HFF-Myc (cell line): ENCODE data around the gene DIP2C.

Experiments used
- DNase-seq: peaks from one replicate; pipeline ENCODE4 v3.0.0-alpha.2; 2011; ENCODE audit warnings: low read depth; ENCODE audit errors: extremely low read depth
- H3K4me3 ChIP-seq: replicated peaks from 2 replicates; pipeline ENCODE4 v1.5.1; 2011; ENCODE audit warnings: low read depth, mild to moderate bottlenecking, control low read depth, low read length
- TF ChIP-seq, protein P1 (sequence below): IDR thresholded peaks from 2 replicates; pipeline ENCODE4 v1.5.1; 2012; ENCODE audit warnings: mild to moderate bottlenecking, low read depth, low read length, control low read depth; ENCODE audit errors: missing control alignments

Gene DIP2C, protein sequence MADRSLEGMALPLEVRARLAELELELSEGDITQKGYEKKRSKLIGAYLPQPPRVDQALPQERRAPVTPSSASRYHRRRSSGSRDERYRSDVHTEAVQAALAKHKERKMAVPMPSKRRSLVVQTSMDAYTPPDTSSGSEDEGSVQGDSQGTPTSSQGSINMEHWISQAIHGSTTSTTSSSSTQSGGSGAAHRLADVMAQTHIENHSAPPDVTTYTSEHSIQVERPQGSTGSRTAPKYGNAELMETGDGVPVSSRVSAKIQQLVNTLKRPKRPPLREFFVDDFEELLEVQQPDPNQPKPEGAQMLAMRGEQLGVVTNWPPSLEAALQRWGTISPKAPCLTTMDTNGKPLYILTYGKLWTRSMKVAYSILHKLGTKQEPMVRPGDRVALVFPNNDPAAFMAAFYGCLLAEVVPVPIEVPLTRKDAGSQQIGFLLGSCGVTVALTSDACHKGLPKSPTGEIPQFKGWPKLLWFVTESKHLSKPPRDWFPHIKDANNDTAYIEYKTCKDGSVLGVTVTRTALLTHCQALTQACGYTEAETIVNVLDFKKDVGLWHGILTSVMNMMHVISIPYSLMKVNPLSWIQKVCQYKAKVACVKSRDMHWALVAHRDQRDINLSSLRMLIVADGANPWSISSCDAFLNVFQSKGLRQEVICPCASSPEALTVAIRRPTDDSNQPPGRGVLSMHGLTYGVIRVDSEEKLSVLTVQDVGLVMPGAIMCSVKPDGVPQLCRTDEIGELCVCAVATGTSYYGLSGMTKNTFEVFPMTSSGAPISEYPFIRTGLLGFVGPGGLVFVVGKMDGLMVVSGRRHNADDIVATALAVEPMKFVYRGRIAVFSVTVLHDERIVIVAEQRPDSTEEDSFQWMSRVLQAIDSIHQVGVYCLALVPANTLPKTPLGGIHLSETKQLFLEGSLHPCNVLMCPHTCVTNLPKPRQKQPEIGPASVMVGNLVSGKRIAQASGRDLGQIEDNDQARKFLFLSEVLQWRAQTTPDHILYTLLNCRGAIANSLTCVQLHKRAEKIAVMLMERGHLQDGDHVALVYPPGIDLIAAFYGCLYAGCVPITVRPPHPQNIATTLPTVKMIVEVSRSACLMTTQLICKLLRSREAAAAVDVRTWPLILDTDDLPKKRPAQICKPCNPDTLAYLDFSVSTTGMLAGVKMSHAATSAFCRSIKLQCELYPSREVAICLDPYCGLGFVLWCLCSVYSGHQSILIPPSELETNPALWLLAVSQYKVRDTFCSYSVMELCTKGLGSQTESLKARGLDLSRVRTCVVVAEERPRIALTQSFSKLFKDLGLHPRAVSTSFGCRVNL (N-terminal part only)

DNA sequence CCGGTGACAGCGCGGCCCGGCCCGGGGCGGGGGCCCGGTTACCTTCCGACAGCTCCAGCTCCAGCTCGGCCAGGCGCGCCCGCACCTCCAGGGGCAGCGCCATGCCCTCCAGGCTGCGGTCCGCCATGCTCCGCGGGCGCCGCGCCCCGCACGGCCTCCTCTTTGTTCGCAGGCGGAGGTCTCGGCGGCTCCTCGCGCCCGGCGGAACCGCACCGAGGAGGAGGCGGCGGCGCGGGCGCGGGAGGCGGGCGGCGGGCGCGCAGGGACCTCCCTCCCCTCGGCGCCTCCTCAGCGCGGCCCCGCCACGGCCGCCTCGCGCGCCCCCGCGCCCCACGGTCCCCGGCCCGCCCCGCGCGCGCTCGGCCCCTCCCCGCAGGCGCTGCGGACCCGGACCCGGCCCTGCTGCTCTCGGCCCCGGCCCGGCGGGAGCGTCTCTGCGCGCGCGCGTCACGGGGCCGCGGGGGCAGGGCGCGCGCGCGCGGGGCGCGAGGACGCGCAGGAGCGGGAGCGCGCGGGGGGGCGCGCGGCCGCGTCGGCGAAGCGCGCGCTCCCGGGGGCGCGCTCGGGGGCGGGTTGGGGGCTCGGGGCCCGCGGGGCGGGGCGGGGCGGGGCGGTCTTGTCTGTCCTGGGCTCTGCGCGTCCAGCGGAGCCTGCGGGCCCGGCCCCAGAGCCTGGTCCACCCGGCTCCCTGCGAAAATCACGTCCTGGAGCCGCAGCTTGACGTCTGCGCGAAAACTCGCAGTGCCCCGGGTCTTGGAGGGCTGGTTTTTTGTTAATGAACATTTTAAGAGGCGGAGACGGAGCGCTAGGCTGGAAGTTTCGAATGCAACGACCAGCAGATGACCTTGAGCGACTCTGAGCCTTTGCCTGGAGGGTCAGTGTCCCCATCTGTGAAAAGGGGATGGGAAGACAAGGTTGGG lies at the start of gene DIP2C:
TSS of gene DIP2C (minus strand) at position 217 of the 920 bp plus-strand sequence. CDS start at position 127, 90 bp downstream.
- TF ChIP-seq, protein P1, sequence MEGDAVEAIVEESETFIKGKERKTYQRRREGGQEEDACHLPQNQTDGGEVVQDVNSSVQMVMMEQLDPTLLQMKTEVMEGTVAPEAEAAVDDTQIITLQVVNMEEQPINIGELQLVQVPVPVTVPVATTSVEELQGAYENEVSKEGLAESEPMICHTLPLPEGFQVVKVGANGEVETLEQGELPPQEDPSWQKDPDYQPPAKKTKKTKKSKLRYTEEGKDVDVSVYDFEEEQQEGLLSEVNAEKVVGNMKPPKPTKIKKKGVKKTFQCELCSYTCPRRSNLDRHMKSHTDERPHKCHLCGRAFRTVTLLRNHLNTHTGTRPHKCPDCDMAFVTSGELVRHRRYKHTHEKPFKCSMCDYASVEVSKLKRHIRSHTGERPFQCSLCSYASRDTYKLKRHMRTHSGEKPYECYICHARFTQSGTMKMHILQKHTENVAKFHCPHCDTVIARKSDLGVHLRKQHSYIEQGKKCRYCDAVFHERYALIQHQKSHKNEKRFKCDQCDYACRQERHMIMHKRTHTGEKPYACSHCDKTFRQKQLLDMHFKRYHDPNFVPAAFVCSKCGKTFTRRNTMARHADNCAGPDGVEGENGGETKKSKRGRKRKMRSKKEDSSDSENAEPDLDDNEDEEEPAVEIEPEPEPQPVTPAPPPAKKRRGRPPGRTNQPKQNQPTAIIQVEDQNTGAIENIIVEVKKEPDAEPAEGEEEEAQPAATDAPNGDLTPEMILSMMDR: no peak
- H3K4me3 ChIP-seq: peak within 1 kb of the TSS; percentile 72
- DNase-seq: no peak

DNA sequence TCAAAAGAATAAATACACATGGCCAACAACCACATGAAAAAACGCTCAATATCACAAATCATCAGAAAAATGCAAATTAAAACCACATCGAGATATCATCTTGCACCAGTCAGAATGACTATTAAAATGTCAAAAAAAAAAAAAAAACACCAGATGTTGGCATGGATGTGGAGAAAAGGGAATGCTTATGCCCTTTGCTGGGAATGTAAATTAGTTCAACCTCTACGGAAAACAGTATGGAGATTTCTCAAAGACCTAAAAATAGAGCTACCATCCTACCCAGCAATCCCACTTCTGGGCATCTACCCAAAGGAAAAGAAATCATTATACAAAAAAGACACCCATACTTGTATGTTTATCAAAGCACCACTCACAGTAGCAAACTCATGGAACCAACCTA lies 45.0 kb upstream of the DIP2C start:
- no peak overlapping the region for H3K4me3 ChIP-seq
- TF ChIP-seq, protein P1: no peak
- peak; percentile 26 for DNase-seq

DNA sequence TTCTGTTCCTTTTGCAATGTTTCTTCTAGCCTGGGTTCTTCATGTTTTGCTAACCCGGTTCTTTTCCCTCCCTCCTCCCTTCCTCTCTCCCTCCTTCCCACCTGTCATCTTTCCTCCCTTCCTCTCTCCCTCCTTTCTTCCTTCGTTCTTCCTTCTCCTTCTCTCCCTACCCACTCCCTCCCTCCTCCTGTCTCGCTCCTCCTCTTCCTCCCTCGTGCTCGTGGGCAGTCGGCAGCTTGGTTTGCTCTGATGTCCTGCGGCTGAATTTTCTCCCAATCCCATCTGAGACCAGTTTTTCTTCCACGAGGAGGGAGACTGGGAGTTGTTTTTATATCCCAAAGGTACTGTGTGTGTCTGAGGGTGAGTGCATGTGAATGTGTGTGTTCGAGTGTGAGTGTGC lies 43.6 kb upstream of the DIP2C start:
- DNase-seq: no peak
- H3K4me3 ChIP-seq: no peak overlapping the region

DNA sequence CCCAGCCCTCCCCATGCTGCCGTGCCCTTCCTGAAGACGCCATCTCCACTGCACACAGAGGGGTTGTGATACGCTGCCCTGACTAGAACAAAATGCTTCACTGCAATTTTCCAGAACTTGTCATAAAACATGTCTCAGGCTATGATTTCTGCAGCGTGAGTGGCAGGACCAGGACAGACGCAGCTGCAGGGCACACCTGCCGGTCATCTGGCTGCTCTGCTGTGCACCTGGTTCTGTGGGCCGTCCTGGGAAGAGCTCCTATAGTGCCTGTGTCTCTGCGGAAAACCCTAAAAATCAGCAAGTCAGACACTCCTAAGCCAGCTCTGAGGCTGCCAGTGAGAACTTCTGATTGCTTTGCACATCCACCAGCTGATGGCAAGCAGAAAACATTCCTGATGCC lies 39.7 kb upstream of the DIP2C start:
- TF ChIP-seq, protein P1: no peak
- no peak overlapping the region for H3K4me3 ChIP-seq
- DNase-seq: no peak

More for the DNA sequence above, 43.6 kb upstream of the DIP2C start:
- TF ChIP-seq, protein P1: no peak

DNA sequence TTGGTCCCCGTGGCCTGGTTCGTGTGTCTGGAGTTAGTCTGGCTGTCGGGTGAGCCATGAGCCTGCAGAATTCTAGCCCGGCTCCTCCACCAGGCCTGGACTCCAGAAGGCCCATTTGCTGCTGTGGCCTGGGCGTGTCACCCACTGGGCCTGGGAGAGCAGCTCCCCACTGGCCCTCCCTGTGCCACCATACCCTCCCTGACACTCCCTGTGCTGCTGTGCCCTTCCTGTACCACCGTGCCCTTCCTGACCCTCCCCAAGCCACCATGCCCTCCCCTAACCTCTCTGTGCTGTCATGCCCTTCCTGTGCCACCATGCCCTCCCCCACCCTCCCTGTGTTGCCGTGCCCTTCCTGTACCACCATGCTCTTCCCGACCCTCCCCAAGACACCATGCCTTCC lies 39.1 kb upstream of the DIP2C start:
- TF ChIP-seq, protein P1: no peak
- no peak overlapping the region for H3K4me3 ChIP-seq
- no peak for DNase-seq
